Suprapubic skin (tissue), 4 donors: ENCODE results near the gene EIF4A3. TPM values are rescaled to one million over a fixed set of nuclear protein-coding genes. Genes with fewer than 3 reads are reported as not detected.

Source experiments
- DNase-seq, 2 donors: peaks; one replicate each; pipeline ENCODE4 v3.0.0-alpha.2; 2019; ENCODE audit warnings: low spot score in 2 of 2
- H3K27ac ChIP-seq: fragments of 200-600 bp; sonication (generic); one replicate; pipeline ENCODE4 v1.5.1; 2019
- H3K27me3 ChIP-seq: fragments of 200-600 bp; sonication (generic); one replicate; pipeline ENCODE4 v1.5.1; 2019
- H3K36me3 ChIP-seq: fragments of 200-600 bp; sonication (generic); one replicate; pipeline ENCODE4 v1.5.1; 2019
- H3K4me1 ChIP-seq: fragments of 200-600 bp; sonication (generic); one replicate; pipeline ENCODE4 v1.5.1; 2019
- H3K4me3 ChIP-seq: fragments of 200-600 bp; sonication (generic); one replicate; pipeline ENCODE4 v1.5.1; 2019; ENCODE audit warnings: mild to moderate bottlenecking
- H3K9me3 ChIP-seq: fragments of 200-600 bp; sonication (generic); one replicate; pipeline ENCODE4 v1.5.1; 2019
- CTCF ChIP-seq, 2 donors: fragments of 200-600 bp in 1 of 2; fragments of 450-650 bp in 1 of 2; sonication (generic) in 1 of 2; IDR thresholded peaks; one replicate each; pipeline ENCODE4 v1.5.1; 2016 to 2019; ENCODE audit warnings: antibody characterized with exemption in 2 of 2, mild to moderate bottlenecking in 1 of 2, moderate library complexity in 1 of 2
- EP300 ChIP-seq: sonication (generic); formaldehyde crosslinking; IDR thresholded peaks from one replicate; pipeline ENCODE4 v1.6.1; 2017; ENCODE audit warnings: antibody characterized with exemption
- POLR2A ChIP-seq, 2 donors: fragments of 450-650 bp; IDR thresholded peaks; one replicate each; pipeline ENCODE4 v1.6.1; 2017; ENCODE audit warnings: antibody characterized with exemption in 2 of 2, mild to moderate bottlenecking in 2 of 2, moderate library complexity in 2 of 2
- POLR2AphosphoS5 ChIP-seq, 3 donors: sonication (generic); formaldehyde crosslinking; IDR thresholded peaks; one replicate each; pipeline ENCODE4 v1.6.1; 2017; ENCODE audit warnings: antibody characterized with exemption in 3 of 3
- WGBS: methylation state at CpG from one replicate; pipeline ENCODE4 v1.1.5; 2018; 5-methylcytosine and 5-hydroxymethylcytosine counted together
- total RNA-seq, 4 donors: library from RNA; depleted of rRNA; stranded (reverse); fragments of >200 nt; gene quantifications; one replicate each; pipeline ENCODE4 v1.1.0, GENCODE V29; 2016

EIF4A3 gene
- total RNA-seq, 4 donors from 2014 or later = 59.8 to 69.2 (median 65.7) TPM

- no peak overlapping the region for H3K4me3 ChIP-seq
- peaks cover 33% of the 10 kb centered on the region for H3K36me3 ChIP-seq
- no peak overlapping the region for H3K27ac ChIP-seq
- WGBS = no CpG with 5 or more reads among the region's 31 CpGs
- peak; percentile 60 to 75 for DNase-seq
- no peaks in the 10 kb centered on the region for H3K4me1 ChIP-seq
- TF ChIP-seq POLR2A (IDR thresholded peaks at IDR 0.05) (no peak), CTCF (IDR thresholded peaks at IDR 0.05) (no peak), POLR2AphosphoS5 (IDR thresholded peaks at IDR 0.05) (no peak), EP300 (no peak)
- no peaks in the 10 kb centered on the region for H3K27me3 ChIP-seq
- no peaks in the 10 kb centered on the region for H3K9me3 ChIP-seq
Observed at GRCh38 chr17:80117491-80118401, 29.2 kb downstream of the EIF4A3 start.

- no peaks in the 10 kb centered on the region for H3K27me3 ChIP-seq
- TF ChIP-seq EP300 (no peak), CTCF (IDR thresholded peaks at IDR 0.05) (no peak), POLR2AphosphoS5 (IDR thresholded peaks at IDR 0.05) (no peak), POLR2A (IDR thresholded peaks at IDR 0.05) (no peak)
- peaks cover 41% of the 10 kb centered on the region for H3K36me3 ChIP-seq
- H3K4me1 ChIP-seq = no peaks in the 10 kb centered on the region
- WGBS = 86% methylated on average over 3 of the region's 13 CpGs
- H3K4me3 ChIP-seq = no peak overlapping the region
- no peaks in the 10 kb centered on the region for H3K9me3 ChIP-seq
- peak; percentile 48 to 74 for DNase-seq
- H3K27ac ChIP-seq = no peak overlapping the region
Observed at GRCh38 chr17:80116921-80117380, 30.0 kb downstream of the EIF4A3 start.

GRCh38 chr17:80116276-80116920 is 30.5 kb downstream of the EIF4A3 start:
- no peak overlapping the region for H3K27ac ChIP-seq
- no peaks in the 10 kb centered on the region for H3K9me3 ChIP-seq
- no peak overlapping the region for H3K4me3 ChIP-seq
- peak; percentile 28 to 37 for DNase-seq
- H3K27me3 ChIP-seq = no peaks in the 10 kb centered on the region
- no peak for TF ChIP-seq EP300
- no peak for TF ChIP-seq POLR2A (IDR thresholded peaks at IDR 0.05)
- TF ChIP-seq POLR2AphosphoS5 (IDR thresholded peaks at IDR 0.05) = no peak
- TF ChIP-seq CTCF (IDR thresholded peaks at IDR 0.05) = no peak
- peaks cover 45% of the 10 kb centered on the region for H3K36me3 ChIP-seq
- H3K4me1 ChIP-seq = no peaks in the 10 kb centered on the region
- WGBS = 78% methylated on average over 16 of the region's 16 CpGs

DNA sequence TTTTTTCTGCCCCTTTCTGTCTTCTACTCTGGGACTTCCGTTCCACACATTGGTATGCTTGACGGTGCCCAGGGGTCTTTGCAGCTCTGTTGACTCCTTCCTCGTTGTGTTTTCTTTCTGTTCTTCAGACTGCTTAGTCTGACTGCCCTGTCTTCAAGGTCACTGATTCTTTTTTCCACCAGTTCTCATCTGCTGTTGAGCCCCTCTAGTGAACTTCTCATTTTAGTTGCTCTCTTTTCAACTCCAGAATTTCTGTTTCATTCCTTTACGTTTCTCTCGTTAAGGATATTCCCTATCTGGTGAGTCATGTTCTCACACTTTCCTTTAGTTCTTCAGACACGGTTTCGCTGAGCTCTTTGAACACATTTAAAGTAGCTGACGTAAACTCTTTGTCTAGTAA is 31.8 kb downstream of the EIF4A3 start:
- 93% methylated on average over 8 of the region's 8 CpGs for WGBS
- Histone ChIP-seq H3K36me3 (peaks cover 49% of the 10 kb centered on the region), H3K27me3 (no peaks in the 10 kb centered on the region), H3K27ac (no peak overlapping the region), H3K4me1 (peaks cover under 1% of the 10 kb centered on the region), H3K9me3 (no peaks in the 10 kb centered on the region), H3K4me3 (no peak overlapping the region)
- DNase-seq = peak in 1 of 2 donors; percentile 4
- no peak for TF ChIP-seq EP300
- TF ChIP-seq POLR2AphosphoS5 (IDR thresholded peaks at IDR 0.05) = no peak
- no peak for TF ChIP-seq POLR2A (IDR thresholded peaks at IDR 0.05)
- no peak for TF ChIP-seq CTCF (IDR thresholded peaks at IDR 0.05)

DNA sequence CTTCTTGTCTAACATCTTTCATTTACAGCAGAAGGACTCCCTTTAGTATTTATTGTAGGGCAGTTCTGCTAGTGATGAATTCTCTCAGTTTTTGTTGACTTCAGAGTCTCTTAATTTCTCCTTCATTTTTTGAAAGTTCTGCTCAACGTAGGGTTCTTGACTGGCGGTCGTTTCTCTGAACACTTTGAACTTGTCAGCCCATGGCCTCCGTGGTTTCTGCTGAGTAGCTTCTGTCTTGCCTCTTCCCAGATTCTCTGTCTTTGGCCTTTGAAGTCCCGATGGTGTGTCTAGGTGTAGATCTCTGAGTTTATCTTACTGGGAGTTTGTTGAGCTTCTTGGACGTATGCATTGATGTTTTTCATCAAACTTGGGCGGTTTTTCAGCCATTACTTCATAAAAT is 32.2 kb downstream of the EIF4A3 start:
- H3K4me1 ChIP-seq = peaks cover 5% of the 10 kb centered on the region
- H3K36me3 ChIP-seq = peaks cover 52% of the 10 kb centered on the region
- peak in 1 of 2 donors; percentile 55 for DNase-seq
- H3K4me3 ChIP-seq = no peak overlapping the region
- no peaks in the 10 kb centered on the region for H3K9me3 ChIP-seq
- no peaks in the 10 kb centered on the region for H3K27me3 ChIP-seq
- 93% methylated on average over 7 of the region's 7 CpGs for WGBS
- H3K27ac ChIP-seq = no peak overlapping the region
- no peak for TF ChIP-seq POLR2A (IDR thresholded peaks at IDR 0.05)
- TF ChIP-seq EP300 = no peak
- no peak for TF ChIP-seq CTCF (IDR thresholded peaks at IDR 0.05)
- no peak for TF ChIP-seq POLR2AphosphoS5 (IDR thresholded peaks at IDR 0.05)
